HepG2 (cell line): ENCODE results near the gene USB1. TPM values are rescaled to one million over a fixed set of nuclear protein-coding genes. Genes with fewer than 3 reads are reported as not detected.
A peak's percentile ranks its signal among the peaks of the same experiment; 100 is the strongest.

Source experiments
- AGO2 ChIP-seq: fragments of 200-400 bp; formaldehyde crosslinking; optimal IDR thresholded peaks from 2 replicates; pipeline ENCODE3; 2017; ENCODE audit warnings: mild to moderate bottlenecking, low read depth, low read length, moderate library complexity
- CBFB ChIP-seq: sonication (generic); formaldehyde crosslinking; IDR thresholded peaks from 2 replicates; pipeline ENCODE4 v1.4.0; 2020; ENCODE audit warnings: missing genetic modification reagents
- FOXA3 ChIP-seq: IDR thresholded peaks from 2 replicates; pipeline ENCODE4 v1.6.1; 2016; ENCODE audit warnings: missing genetic modification reagents, missing compliant biosample characterization
- HNRNPL ChIP-seq: fragments of 200-400 bp; formaldehyde crosslinking; IDR thresholded peaks from 2 replicates; pipeline ENCODE4 v1.6.1; 2017; ENCODE audit warnings: mild to moderate bottlenecking, low read depth, low read length
- MAX ChIP-seq: IDR thresholded peaks from 2 replicates; pipeline ENCODE4 v1.6.1; 2012; ENCODE audit warnings: inconsistent platforms
- MBD4 ChIP-seq: IDR thresholded peaks from 2 replicates; pipeline ENCODE4 v1.6.1; 2012; ENCODE audit warnings: low read length, inconsistent platforms, borderline replicate concordance
- MIER3 ChIP-seq: IDR thresholded peaks from 2 replicates; pipeline ENCODE4 v1.6.1; 2016; ENCODE audit warnings: missing compliant biosample characterization, borderline replicate concordance
- MXI1 ChIP-seq: IDR thresholded peaks from 3 replicates; pipeline ENCODE4 v1.6.1; 2012; ENCODE audit warnings: low read depth, low read length, inconsistent platforms, borderline replicate concordance
- NCOR1 ChIP-seq: fragments of 200-600 bp; sonication (generic); IDR thresholded peaks from 2 replicates; pipeline ENCODE4 v1.7.0; 2017; ENCODE audit warnings: antibody characterized with exemption, low read length, borderline replicate concordance
- RAD21 ChIP-seq: fragments of 450-650 bp; formaldehyde crosslinking; IDR thresholded peaks from 2 replicates; pipeline ENCODE4 v1.5.0; 2020; ENCODE audit warnings: mild to moderate bottlenecking
- THAP11 ChIP-seq: IDR thresholded peaks from 2 replicates; pipeline ENCODE4 v1.6.1; 2016; ENCODE audit warnings: missing biosample characterization, missing genetic modification reagents
- ZBED4 ChIP-seq: sonication (generic); formaldehyde crosslinking; IDR thresholded peaks from 2 replicates; pipeline ENCODE4 v1.4.0; 2020; ENCODE audit warnings: missing genetic modification reagents, borderline replicate concordance
- ZKSCAN8 ChIP-seq: IDR thresholded peaks from 2 replicates; pipeline ENCODE4 v1.6.1; 2016; ENCODE audit warnings: borderline replicate concordance, missing genetic modification reagents, missing compliant biosample characterization
- ZNF121 ChIP-seq: sonication (generic); formaldehyde crosslinking; IDR thresholded peaks from 2 replicates; pipeline ENCODE4 v1.5.0; 2020; ENCODE audit warnings: mild to moderate bottlenecking, missing genetic modification reagents
- ZNF556 ChIP-seq: sonication (generic); formaldehyde crosslinking; IDR thresholded peaks from 2 replicates; pipeline ENCODE4 v1.4.0; 2020; ENCODE audit warnings: mild to moderate bottlenecking, missing genetic modification reagents, borderline replicate concordance
- ZNF577 ChIP-seq: sonication (generic); formaldehyde crosslinking; IDR thresholded peaks from 2 replicates; pipeline ENCODE4 v1.4.0; 2020; ENCODE audit warnings: mild to moderate bottlenecking, low read depth, missing genetic modification reagents, borderline replicate concordance
- ZNF652 ChIP-seq: IDR thresholded peaks from 2 replicates; pipeline ENCODE4 v1.6.1; 2016; ENCODE audit warnings: low read depth, borderline replicate concordance
- ZNF839 ChIP-seq: sonication (generic); formaldehyde crosslinking; IDR thresholded peaks from 2 replicates; pipeline ENCODE4 v1.4.0; 2020; ENCODE audit warnings: missing genetic modification reagents, mild to moderate bottlenecking, borderline replicate concordance
- ZSCAN21 ChIP-seq: sonication (generic); formaldehyde crosslinking; IDR thresholded peaks from 2 replicates; pipeline ENCODE4 v1.8.0; 2022; ENCODE audit warnings: mild to moderate bottlenecking, missing genetic modification reagents, moderate library complexity, borderline replicate concordance
- polyA plus RNA-seq, 8 experiments: library from polyadenylated mRNA; depleted of rRNA in 3 of 8; stranded (reverse) in 7 of 8; unstranded in 1 of 8; fragments of >200 nt; fragmentation: Illumina TruSeq in 4 of 8; extraction: Trizol in 4 of 8; gene quantifications; 2 replicates each; pipeline versions ENCODE4 v1.2.1 to v1.2.3, GENCODE V29; 2011 to 2016; ENCODE audit warnings: low read depth in 4 of 8, missing spikeins in 1 of 8, mixed read lengths in 1 of 8; ENCODE audit not compliant: insufficient read depth in 1 of 8
- total RNA-seq, 5 experiments: library from RNA; depleted of rRNA; stranded (reverse); fragments of >200 nt; fragmentation: Illumina TruSeq; extraction: Trizol; gene quantifications; 2 replicates each; pipeline ENCODE4 v1.2.3, GENCODE V29; 2016; ENCODE audit warnings: low read depth in 1 of 5
- TF ChIP-seq, protein P1 (sequence below): sonication (generic); formaldehyde crosslinking; IDR thresholded peaks from 2 replicates; pipeline ENCODE4 v1.4.0; 2020; ENCODE audit warnings: missing genetic modification reagents

Gene USB1
- total and polyA plus RNA-seq, 2 of the 13 experiments (the other 11 are each of a cell fraction or from before 2014, with no cell fraction given), result 16.7 to 65.4 TPM

DNA sequence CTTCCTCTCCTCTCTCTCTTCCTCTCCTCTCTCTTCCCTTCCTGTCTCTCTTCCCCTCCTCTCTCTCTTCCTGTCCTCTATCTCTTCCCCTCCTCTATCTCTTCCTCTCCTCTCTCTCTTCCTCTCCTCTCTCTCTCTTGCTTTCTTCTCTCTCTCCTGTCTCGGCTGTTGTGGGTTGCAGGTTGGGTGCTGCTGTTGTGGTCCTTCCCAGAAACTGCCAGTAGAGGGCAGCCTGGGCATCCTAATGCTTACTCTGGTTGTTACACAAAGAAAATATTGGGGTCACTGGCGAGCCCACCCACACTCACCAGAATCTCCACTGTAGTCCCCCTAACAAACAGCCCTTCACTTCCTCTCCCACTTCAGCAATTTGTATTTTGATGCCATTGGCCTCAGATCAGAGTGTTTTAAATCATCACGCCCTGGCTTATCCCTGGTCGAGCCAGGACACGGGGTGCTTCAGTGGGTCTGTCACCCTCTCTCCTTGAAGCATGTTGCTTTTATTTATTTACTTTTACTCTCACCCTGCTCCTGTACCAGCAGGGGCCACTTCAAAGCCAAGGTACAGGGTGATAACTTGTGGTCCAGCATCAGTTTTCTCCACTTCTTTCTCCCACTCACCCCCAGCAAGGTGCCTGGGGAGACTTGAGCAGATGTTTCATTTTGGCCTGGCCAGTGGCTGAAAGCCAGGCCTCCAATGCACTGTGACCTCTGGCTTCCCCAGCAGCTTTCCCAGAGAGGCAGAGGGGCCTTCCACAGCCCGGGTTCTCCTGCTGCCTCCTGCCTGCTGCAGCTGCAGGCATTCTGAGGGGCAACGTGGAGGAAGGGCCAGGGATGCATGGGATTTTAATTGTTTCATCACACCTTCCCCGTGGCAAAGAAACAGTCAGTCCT, 19.7 kb downstream of the USB1 start (continued):
- TF ChIP-seq, protein P1, sequence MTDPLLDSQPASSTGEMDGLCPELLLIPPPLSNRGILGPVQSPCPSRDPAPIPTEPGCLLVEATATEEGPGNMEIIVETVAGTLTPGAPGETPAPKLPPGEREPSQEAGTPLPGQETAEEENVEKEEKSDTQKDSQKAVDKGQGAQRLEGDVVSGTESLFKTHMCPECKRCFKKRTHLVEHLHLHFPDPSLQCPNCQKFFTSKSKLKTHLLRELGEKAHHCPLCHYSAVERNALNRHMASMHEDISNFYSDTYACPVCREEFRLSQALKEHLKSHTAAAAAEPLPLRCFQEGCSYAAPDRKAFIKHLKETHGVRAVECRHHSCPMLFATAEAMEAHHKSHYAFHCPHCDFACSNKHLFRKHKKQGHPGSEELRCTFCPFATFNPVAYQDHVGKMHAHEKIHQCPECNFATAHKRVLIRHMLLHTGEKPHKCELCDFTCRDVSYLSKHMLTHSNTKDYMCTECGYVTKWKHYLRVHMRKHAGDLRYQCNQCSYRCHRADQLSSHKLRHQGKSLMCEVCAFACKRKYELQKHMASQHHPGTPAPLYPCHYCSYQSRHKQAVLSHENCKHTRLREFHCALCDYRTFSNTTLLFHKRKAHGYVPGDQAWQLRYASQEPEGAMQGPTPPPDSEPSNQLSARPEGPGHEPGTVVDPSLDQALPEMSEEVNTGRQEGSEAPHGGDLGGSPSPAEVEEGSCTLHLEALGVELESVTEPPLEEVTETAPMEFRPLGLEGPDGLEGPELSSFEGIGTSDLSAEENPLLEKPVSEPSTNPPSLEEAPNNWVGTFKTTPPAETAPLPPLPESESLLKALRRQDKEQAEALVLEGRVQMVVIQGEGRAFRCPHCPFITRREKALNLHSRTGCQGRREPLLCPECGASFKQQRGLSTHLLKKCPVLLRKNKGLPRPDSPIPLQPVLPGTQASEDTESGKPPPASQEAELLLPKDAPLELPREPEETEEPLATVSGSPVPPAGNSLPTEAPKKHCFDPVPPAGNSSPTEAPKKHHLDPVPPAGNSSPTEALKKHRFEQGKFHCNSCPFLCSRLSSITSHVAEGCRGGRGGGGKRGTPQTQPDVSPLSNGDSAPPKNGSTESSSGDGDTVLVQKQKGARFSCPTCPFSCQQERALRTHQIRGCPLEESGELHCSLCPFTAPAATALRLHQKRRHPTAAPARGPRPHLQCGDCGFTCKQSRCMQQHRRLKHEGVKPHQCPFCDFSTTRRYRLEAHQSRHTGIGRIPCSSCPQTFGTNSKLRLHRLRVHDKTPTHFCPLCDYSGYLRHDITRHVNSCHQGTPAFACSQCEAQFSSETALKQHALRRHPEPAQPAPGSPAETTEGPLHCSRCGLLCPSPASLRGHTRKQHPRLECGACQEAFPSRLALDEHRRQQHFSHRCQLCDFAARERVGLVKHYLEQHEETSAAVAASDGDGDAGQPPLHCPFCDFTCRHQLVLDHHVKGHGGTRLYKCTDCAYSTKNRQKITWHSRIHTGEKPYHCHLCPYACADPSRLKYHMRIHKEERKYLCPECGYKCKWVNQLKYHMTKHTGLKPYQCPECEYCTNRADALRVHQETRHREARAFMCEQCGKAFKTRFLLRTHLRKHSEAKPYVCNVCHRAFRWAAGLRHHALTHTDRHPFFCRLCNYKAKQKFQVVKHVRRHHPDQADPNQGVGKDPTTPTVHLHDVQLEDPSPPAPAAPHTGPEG (CRISPR knock-in tag), result no peak
- TF ChIP-seq MAX, result no peak
- TF ChIP-seq FOXA3 (CRISPR knock-in tag), result peak; percentile 49; the same call in 1 of the 2 replicates
- peak; percentile 89 for TF ChIP-seq RAD21 (CRISPR knock-in tag)
- no peak for TF ChIP-seq NCOR1
- no peak for TF ChIP-seq ZNF577 (CRISPR knock-in tag)
- no peak for TF ChIP-seq MXI1
- TF ChIP-seq MBD4, result no peak
- TF ChIP-seq ZNF556 (CRISPR knock-in tag), result no peak
- TF ChIP-seq ZKSCAN8 (CRISPR knock-in tag), result no peak
- no peak for TF ChIP-seq ZNF121 (CRISPR knock-in tag)
- 0 out of 2 replicates have a peak, but pooled peaks have one; percentile 16 for TF ChIP-seq ZNF652 (CRISPR knock-in tag)
- no peak for TF ChIP-seq AGO2
- TF ChIP-seq THAP11 (CRISPR knock-in tag), result 0 out of 2 replicates have a peak, but pooled peaks have one; percentile 27
- TF ChIP-seq CBFB (CRISPR knock-in tag), result no peak
- no peak for TF ChIP-seq ZNF839 (CRISPR knock-in tag)
- TF ChIP-seq HNRNPL, result no peak
- TF ChIP-seq ZSCAN21, result no peak
- no peak for TF ChIP-seq MIER3 (CRISPR knock-in tag)
- no peak for TF ChIP-seq ZBED4 (CRISPR knock-in tag)
